Hypothalamus (tissue), 51 donors: ENCODE results near the gene EFEMP2.
A peak's percentile ranks its signal among the peaks of the same experiment; 100 is the strongest.
"Not testable (repeated sequence)": the region's sequence is repeated elsewhere in the genome, so short reads cannot be mapped to it uniquely, and the experiment has no call there.

ENCODE experiments used
- DNase-seq, 51 donors: peaks; one replicate each; lab custom pipeline; 2025; lab: John Stamatoyannopoulos, UW

The EFEMP2 gene

DNA sequence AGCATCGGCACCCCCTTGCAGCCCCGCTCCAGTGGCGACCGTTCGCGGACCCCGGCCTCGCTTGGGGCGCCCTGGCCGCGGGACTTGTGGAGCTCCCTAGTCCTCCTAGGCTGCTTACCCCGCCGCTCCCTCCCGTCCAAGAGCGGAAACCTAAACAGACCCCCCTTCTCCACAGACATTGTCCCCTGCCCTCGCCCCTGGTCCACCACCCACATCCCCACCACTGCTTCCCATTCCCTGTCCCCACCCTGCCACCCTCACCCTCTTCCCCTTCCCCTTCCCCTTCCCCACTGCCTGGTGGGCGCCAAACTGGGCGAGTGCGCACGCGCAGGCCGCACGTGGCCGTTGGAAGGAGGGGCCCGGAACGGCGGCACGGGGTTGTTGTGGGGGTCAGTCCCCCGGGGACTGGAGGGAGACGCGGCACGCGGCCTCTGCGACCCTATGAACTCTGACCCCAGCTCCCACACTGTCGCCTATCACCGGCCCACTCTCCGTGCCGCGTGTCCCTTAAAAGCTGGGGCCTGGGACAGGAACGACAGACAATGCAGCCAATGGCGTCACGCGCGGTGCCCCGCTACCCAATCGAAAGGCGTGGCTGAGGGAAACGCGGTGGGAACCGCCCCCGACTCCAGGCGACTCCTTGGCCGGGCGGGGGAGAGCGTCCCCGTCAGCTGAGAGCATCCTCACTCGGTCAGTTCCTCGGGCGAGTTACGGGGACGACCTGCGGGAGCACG lies 39.1 kb downstream of the EFEMP2 start, which contains the start of gene SNX32:
SNX32 (plus strand) TSS at position 667 of the 734 bp plus-strand sequence. CDS start 103 bp downstream, outside the sequence.
- DNase-seq = peak; percentile 73 to 97 (median 91)

DNA sequence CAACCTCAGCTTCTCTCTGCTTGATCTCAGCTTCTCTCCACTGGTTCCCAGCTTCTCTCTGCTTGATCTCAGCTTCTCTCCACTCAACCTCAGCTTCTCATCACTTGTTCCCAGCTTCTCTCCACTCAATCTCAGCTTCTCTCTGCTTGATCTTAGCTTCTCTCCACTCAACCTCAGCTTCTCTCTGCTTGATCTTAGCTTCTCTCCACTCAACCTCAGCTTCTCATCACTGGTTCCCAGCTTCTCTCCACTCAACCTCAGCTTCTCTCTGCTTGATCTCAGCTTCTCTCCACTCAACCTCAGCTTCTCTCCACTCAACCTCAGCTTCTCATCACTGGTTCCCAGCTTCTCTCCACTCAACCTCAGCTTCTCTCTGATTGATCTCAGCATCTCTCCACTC lies 40.4 kb downstream of the EFEMP2 start:
- DNase-seq = not testable (repeated sequence)

DNA sequence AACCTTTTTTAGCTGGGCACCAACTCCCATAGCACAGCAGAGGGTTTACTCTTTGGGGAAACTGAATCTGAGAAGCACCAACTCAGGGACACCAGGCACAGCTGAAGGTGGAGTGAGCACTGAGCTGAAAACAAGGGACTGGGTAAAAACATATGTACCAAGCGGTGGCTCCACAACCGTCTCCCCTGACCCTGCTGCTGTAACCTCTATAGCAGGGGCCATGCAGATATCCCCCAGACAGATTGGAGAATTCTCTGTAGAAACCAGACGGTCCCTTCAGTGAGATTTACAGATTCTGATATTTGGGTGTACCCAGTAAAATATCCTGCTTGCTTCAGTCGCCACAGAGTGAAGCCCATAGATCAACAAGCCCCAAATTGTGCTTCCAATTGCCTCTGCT lies 43.1 kb downstream of the EFEMP2 start:
- DNase-seq = no peak

DNA sequence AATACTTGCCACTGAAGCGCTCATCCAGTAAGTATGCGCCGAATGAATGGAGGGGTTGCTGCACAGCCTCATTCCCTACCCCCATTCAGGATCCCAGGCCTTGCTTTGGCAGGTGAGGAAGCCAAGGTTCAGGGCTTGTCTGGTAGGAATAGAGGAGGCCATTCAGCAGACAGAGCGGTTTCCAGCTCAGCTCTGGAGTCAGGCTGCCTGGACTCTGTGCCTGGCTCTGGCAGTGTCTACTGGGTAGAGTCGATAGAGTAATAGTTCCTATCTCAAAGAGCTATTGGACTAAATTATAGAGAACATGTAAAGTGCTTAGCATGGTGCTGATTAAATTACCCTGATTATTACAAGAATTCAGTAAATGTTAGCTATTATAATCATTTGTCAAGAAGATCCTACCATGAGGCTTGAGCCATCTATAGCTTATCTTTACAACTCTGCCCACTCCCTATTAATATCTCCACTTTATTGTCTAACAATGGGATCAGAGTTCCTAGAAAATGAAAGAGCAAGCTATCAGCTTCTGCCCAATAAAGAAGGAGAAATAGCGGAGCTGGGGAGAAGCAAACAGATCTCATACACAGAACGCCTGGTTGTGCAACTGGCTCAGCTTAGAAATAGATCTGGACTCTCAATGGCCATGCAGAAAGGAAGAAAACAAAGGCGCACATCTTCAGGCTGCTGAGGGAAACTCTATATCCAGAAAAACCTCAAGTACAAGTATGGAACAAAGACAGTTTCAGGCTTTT lies 45.4 kb downstream of the EFEMP2 start:
- DNase-seq = no peak

DNA sequence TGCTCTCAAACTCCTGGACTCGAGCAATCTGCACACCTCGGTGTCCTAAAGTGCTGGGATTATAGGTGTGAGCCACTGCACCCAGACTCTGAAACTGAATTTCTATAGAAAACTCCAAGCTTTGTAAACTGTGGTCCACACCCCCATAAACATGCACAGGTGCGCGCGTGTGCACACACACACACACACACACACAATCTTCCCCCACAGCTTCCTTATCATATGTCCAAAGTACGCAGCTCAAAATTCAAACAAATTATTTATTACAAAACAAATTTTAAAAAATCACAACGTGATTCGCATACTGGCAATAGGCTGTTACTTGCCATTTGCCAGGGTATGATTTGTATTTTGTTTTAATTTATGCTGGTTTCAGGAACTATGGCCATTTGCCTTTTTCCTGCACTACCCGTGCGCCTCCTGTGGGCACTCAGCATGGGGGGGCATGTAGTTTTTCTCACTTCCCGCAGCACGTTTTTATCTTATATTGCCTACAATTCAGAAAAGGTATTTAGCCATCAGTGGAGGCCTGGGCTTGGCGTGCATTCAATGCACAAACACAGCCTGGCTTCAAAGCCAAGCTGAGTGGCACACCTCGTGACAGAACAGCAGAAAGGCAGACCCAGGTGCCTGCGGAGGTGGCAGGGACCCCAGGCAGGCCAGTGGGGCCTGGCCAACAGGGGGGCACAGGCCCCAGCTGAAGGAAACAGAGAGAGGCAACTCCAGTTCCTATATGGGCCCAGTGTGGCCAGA lies 49.6 kb downstream of the EFEMP2 start:
- DNase-seq = no peak

DNA sequence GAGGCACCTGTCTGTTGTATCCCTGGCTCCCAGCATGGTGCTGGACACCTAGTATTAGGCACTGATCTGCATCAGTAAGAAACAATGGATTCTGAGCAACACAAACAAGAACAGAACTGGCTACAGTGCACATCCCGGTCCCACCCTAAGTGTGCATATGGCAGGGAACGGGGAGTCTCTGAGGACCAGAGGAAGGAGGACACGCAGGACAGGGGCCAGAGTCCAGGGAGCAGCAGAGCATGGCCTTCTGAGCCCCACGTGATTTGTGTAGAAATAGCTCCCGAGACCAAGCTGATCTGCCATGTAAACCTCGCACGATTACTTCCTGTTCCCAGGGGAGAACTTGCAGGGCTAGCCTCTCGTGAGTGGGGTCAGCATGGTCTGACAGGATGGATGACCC lies 51.5 kb downstream of the EFEMP2 start:
- DNase-seq = no peak

DNA sequence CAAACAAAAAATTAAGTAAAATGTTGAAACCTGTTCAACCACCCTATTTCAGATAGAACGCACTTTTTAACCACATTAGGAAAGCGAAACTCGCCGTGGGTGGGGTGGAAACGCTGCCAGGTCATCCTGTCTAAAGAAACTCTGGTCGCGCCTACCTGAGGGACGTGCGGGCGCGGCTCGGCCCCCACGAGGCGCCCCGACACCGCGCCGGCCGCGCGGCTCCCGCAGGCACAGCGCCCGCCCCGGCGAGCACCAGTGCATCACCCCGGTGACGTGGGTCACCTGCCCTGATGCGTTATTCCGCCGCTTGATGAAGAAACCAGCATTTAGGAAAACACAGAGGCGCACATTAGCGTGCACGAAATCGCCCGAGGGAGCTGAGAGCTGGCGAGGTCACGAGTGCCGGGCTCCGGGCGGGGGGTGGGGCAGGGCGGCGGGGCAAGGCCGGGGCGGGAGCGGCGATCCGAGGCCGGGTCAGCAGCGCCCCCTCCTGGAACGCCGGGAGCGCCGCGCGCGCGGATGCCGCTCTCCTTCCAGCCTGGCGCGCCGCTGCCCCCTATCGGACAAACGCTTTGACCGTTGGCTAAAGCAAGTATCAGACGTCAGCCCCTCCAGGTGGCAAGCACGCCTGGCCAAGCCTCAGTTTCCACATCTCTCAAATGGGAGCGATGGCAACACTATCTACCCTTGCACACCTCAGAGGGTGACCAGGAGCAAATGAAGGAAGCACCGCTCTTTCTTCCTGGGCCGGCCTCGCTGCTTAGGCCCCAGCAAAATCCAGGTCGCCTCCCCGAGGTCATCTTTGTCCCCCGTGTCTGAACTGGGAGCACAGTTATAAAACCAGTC lies 54.5 kb downstream of the EFEMP2 start:
- peak; percentile 39 to 97 (median 85) for DNase-seq

DNA sequence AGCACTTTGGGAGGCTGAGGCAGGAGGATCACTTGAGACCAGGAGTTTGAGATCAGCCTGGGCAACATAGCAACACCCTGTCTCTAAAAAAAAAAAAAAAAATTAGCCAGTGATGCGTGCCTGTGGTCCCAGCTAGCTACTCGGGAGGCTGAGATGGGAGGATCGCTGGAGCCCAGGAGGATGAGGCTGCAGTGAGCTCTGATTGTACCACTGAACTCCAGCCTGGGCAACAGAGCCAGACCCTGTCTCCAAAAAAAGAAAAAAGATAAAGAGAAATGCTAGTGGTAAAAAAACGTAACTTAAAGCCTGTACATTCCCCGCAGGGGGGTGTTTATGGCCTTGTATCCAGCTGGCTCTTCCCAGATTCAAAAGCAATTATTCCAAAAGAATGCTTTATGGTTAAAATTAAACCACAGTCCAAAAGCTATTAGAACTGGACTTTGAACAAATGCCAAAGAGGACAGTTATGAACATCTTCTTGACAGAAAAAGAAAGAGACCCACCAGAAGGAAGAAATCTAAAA lies 55.2 kb downstream of the EFEMP2 start:
- DNase-seq = no peak

DNA sequence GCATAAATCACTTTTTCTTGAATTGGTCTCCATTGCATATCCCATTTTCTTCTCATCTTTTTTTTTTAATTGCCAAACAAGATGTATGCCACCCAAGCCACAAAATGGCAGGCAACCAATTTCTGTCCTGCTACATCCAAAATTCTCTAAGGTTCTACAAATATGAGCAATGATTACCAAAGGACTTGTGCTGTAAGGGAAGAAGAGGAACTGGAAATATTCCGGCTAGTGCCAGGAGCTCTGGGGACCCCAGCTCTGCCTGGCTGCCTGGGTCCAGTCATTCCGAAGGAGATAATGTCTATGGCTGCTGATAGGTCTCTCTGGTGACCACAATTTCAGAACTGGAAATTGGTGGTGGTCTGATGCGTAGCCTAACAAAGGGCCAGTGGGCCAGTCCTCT lies 55.9 kb downstream of the EFEMP2 start:
- DNase-seq = no peak
